ENCODE results near the gene LDOC1.

Gene LDOC1

DNA sequence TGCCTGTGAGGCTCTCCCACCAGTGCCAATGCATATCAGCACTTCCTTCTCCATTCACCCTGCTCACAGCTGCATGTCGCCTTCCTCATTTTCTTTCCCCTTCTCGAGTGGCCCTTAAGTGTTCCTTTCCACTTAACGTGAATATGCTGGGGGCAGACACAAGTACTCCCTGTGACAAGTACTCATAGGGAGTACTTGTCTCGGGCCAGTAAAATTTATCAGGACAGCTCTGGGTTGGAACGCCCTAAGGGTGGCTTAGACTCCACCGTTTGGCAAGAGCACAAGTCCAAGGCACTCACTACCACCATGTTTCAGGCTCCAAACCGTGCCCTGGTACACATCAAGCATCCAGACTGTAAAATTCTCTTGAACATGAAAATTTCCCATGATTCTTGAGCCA, 3.9 kb upstream of the LDOC1 start:
- Histone ChIP-seq H3K18ac (ENCODE audit: low read length) (no peak overlapping the region), H2BK120ac (ENCODE audit: insufficient read depth, low read length, poor library complexity) (no peak overlapping the region), H3K4ac (ENCODE audit: low read depth, low read length) (no peak overlapping the region), H3K79me1 (ENCODE audit: low read length) (peaks cover 3% of the 10 kb centered on the region), H2AFZ (ENCODE audit: insufficient read depth, low read length, poor library complexity) (no peak overlapping the region), H2BK12ac (ENCODE audit: low read length) (no peak overlapping the region), H4K91ac (ENCODE audit: low read depth, low read length) (no peak overlapping the region), H3K23ac (ENCODE audit: low read length) (no peak overlapping the region), H3K9ac (ENCODE audit: low read length) (no peak overlapping the region), H2BK5ac (ENCODE audit: low read depth, low read length, poor library complexity) (no peak overlapping the region), H3K14ac (ENCODE audit: low read length) (no peak overlapping the region), H3K79me2 (ENCODE audit: control insufficient read depth, insufficient read depth, low read length, poor library complexity) (peaks cover 2% of the 10 kb centered on the region), H3K27me3 (ENCODE audit: insufficient read depth, low read length) (no peaks in the 10 kb centered on the region), H3K4me3 (ENCODE audit: low read depth, low read length) (no peak overlapping the region), H3K27ac (ENCODE audit: low read depth, low read length) (no peak overlapping the region), H3K9me3 (ENCODE audit: insufficient read depth, low read depth, low read length) (no peaks in the 10 kb centered on the region), H3K4me1 (ENCODE audit: control insufficient read depth in 1 of 2, insufficient read depth in 2 of 2, low read length in 2 of 2) (no peaks in the 10 kb centered on the region), H4K12ac (ENCODE audit: low read depth, low read length) (no peak overlapping the region), H4K8ac (ENCODE audit: low read depth, low read length) (no peak overlapping the region), H3K4me2 (ENCODE audit: low read length) (no peak overlapping the region), H2AK5ac (ENCODE audit: low read length) (no peak overlapping the region), H3K36me3 (ENCODE audit: control insufficient read depth in 1 of 2, insufficient read depth in 2 of 2, low read length in 2 of 2) (no peaks in the 10 kb centered on the region)
- DNase-seq: no peak
- WGBS (ENCODE audit: extremely low coverage, insufficient coverage, insufficient read length): no CpG with 5 or more reads among the region's 7 CpGs

- no CpG with 5 or more reads among the region's 5 CpGs for WGBS (ENCODE audit: extremely low coverage, insufficient coverage, insufficient read length)
- H2BK120ac ChIP-seq (ENCODE audit: insufficient read depth, low read length, poor library complexity): no peak overlapping the region
- no peak overlapping the region for H2BK5ac ChIP-seq (ENCODE audit: low read depth, low read length, poor library complexity)
These were observed 1.1 kb downstream of the LDOC1 start for GRCh38 chrX:141175786-141176185.

DNA sequence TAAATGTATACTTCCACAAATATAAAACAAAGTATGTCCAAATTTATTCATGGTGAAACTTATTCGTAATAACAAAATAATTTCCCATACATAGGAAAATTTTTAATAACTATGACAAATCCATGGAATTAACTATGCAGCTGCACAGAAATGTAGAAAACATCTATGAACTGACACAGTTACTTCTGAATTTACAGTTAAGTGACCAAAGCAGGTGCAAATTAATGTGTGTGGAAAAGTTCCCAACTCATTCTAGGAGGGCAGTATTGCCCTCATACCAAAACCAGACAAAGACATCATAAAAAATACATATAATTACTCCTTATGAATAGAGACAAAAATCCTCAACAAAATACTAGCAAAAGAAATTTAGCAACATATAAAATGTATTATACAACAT, 12.5 kb downstream of the LDOC1 start:
- no peak for DNase-seq
- Histone ChIP-seq H2BK120ac (ENCODE audit: insufficient read depth, low read length, poor library complexity) (no peak overlapping the region), H3K4me2 (ENCODE audit: low read length) (no peak overlapping the region), H2BK5ac (ENCODE audit: low read depth, low read length, poor library complexity) (no peak overlapping the region), H3K36me3 (ENCODE audit: control insufficient read depth in 1 of 2, insufficient read depth in 2 of 2, low read length in 2 of 2) (no peaks in the 10 kb centered on the region), H3K4me3 (ENCODE audit: low read depth, low read length) (no peak overlapping the region), H4K8ac (ENCODE audit: low read depth, low read length) (no peak overlapping the region), H2BK12ac (ENCODE audit: low read length) (no peak overlapping the region), H3K14ac (ENCODE audit: low read length) (no peak overlapping the region), H3K9ac (ENCODE audit: low read length) (no peak overlapping the region), H3K4me1 (ENCODE audit: control insufficient read depth in 1 of 2, insufficient read depth in 2 of 2, low read length in 2 of 2) (no peaks in the 10 kb centered on the region), H3K79me2 (ENCODE audit: control insufficient read depth, insufficient read depth, low read length, poor library complexity) (no peaks in the 10 kb centered on the region), H3K4ac (ENCODE audit: low read depth, low read length) (no peak overlapping the region), H3K23ac (ENCODE audit: low read length) (no peak overlapping the region), H4K12ac (ENCODE audit: low read depth, low read length) (no peak overlapping the region), H4K91ac (ENCODE audit: low read depth, low read length) (no peak overlapping the region), H3K18ac (ENCODE audit: low read length) (no peak overlapping the region), H3K9me3 (ENCODE audit: insufficient read depth, low read depth, low read length) (no peaks in the 10 kb centered on the region), H2AK5ac (ENCODE audit: low read length) (no peak overlapping the region), H3K27ac (ENCODE audit: low read depth, low read length) (no peak overlapping the region), H3K79me1 (ENCODE audit: low read length) (no peaks in the 10 kb centered on the region), H2AFZ (ENCODE audit: insufficient read depth, low read length, poor library complexity) (no peak overlapping the region), H3K27me3 (ENCODE audit: insufficient read depth, low read length) (no peaks in the 10 kb centered on the region)
- no CpG with 5 or more reads among the region's 1 CpG for WGBS (ENCODE audit: extremely low coverage, insufficient coverage, insufficient read length)

More at GRCh38 chrX:141175786-141176185, 1.1 kb downstream of the LDOC1 start:
- no peak overlapping the region for H3K23ac ChIP-seq (ENCODE audit: low read length)
- no peak overlapping the region for H3K14ac ChIP-seq (ENCODE audit: low read length)
- H3K4me2 ChIP-seq (ENCODE audit: low read length): peak overlapping the region; percentile 90
- H2BK12ac ChIP-seq (ENCODE audit: low read length): no peak overlapping the region
- no peak for DNase-seq
- H4K12ac ChIP-seq (ENCODE audit: low read depth, low read length): no peak overlapping the region
- H3K79me1 ChIP-seq (ENCODE audit: low read length): peaks cover 3% of the 10 kb centered on the region
- H3K36me3 ChIP-seq (ENCODE audit: control insufficient read depth in 1 of 2, insufficient read depth in 2 of 2, low read length in 2 of 2): no peaks in the 10 kb centered on the region
- no peaks in the 10 kb centered on the region for H3K9me3 ChIP-seq (ENCODE audit: insufficient read depth, low read depth, low read length)
- no peaks in the 10 kb centered on the region for H3K4me1 ChIP-seq (ENCODE audit: control insufficient read depth in 1 of 2, insufficient read depth in 2 of 2, low read length in 2 of 2)
- no peak overlapping the region for H2AK5ac ChIP-seq (ENCODE audit: low read length)
- H3K79me2 ChIP-seq (ENCODE audit: control insufficient read depth, insufficient read depth, low read length, poor library complexity): peaks cover 2% of the 10 kb centered on the region
- no peak overlapping the region for H4K91ac ChIP-seq (ENCODE audit: low read depth, low read length)
- no peaks in the 10 kb centered on the region for H3K27me3 ChIP-seq (ENCODE audit: insufficient read depth, low read length)
- H3K4ac ChIP-seq (ENCODE audit: low read depth, low read length): no peak overlapping the region
- H3K9ac ChIP-seq (ENCODE audit: low read length): no peak overlapping the region
- H3K4me3 ChIP-seq (ENCODE audit: low read depth, low read length): no peak overlapping the region
- no peak overlapping the region for H2AFZ ChIP-seq (ENCODE audit: insufficient read depth, low read length, poor library complexity)
- H3K27ac ChIP-seq (ENCODE audit: low read depth, low read length): no peak overlapping the region
- no peak overlapping the region for H3K18ac ChIP-seq (ENCODE audit: low read length)
- H4K8ac ChIP-seq (ENCODE audit: low read depth, low read length): no peak overlapping the region

- Histone ChIP-seq H4K91ac (ENCODE audit: low read depth, low read length) (no peak overlapping the region), H3K27me3 (ENCODE audit: insufficient read depth, low read length) (no peaks in the 10 kb centered on the region), H3K4me1 (ENCODE audit: control insufficient read depth in 1 of 2, insufficient read depth in 2 of 2, low read length in 2 of 2) (no peaks in the 10 kb centered on the region), H3K36me3 (ENCODE audit: control insufficient read depth in 1 of 2, insufficient read depth in 2 of 2, low read length in 2 of 2) (no peaks in the 10 kb centered on the region), H3K79me1 (ENCODE audit: low read length) (no peaks in the 10 kb centered on the region), H2BK12ac (ENCODE audit: low read length) (no peak overlapping the region), H3K23ac (ENCODE audit: low read length) (no peak overlapping the region), H4K8ac (ENCODE audit: low read depth, low read length) (no peak overlapping the region), H2BK5ac (ENCODE audit: low read depth, low read length, poor library complexity) (no peak overlapping the region), H2BK120ac (ENCODE audit: insufficient read depth, low read length, poor library complexity) (no peak overlapping the region), H2AK5ac (ENCODE audit: low read length) (no peak overlapping the region), H3K9me3 (ENCODE audit: insufficient read depth, low read depth, low read length) (no peaks in the 10 kb centered on the region), H3K9ac (ENCODE audit: low read length) (no peak overlapping the region), H3K18ac (ENCODE audit: low read length) (no peak overlapping the region), H3K4me3 (ENCODE audit: low read depth, low read length) (no peak overlapping the region), H3K14ac (ENCODE audit: low read length) (no peak overlapping the region), H3K79me2 (ENCODE audit: control insufficient read depth, insufficient read depth, low read length, poor library complexity) (no peaks in the 10 kb centered on the region), H3K27ac (ENCODE audit: low read depth, low read length) (no peak overlapping the region), H3K4ac (ENCODE audit: low read depth, low read length) (no peak overlapping the region), H4K12ac (ENCODE audit: low read depth, low read length) (no peak overlapping the region), H3K4me2 (ENCODE audit: low read length) (no peak overlapping the region), H2AFZ (ENCODE audit: insufficient read depth, low read length, poor library complexity) (no peak overlapping the region)
- no peak for DNase-seq
- no CpG with 5 or more reads among the region's 3 CpGs for WGBS (ENCODE audit: extremely low coverage, insufficient coverage, insufficient read length)
These were observed 18.8 kb downstream of the LDOC1 start for GRCh38 chrX:141158084-141158483.
